Vagina (tissue), 2 donors: ENCODE data around the gene MYL7. TPM values are rescaled to one million over a fixed set of nuclear protein-coding genes. Genes with fewer than 3 reads are reported as not detected.
A peak's percentile ranks its signal among the peaks of the same experiment; 100 is the strongest.

Source experiments
- DNase-seq, 2 donors: peaks; one replicate each; pipeline ENCODE4 v3.0.0-alpha.2; 2017; ENCODE audit errors: extremely low spot score in 2 of 2
- H3K27ac ChIP-seq: fragments of 200-600 bp; sonication (generic); one replicate; pipeline ENCODE4 v1.5.1; 2019
- H3K27me3 ChIP-seq: fragments of 200-600 bp; sonication (generic); one replicate; pipeline ENCODE4 v1.5.1; 2019
- H3K36me3 ChIP-seq, 2 donors: fragments of 200-600 bp; sonication (generic); one replicate each; pipeline ENCODE4 v1.5.1; 2017 to 2019
- H3K4me1 ChIP-seq: fragments of 200-600 bp; sonication (generic); one replicate; pipeline ENCODE4 v1.5.1; 2019
- H3K4me3 ChIP-seq, 2 donors: fragments of 200-600 bp; sonication (generic); 1 replicate in 1 of 2; 2 replicates in 1 of 2; pipeline ENCODE4 v1.5.1; 2016 to 2019
- H3K9me3 ChIP-seq: fragments of 200-600 bp; sonication (generic); one replicate; pipeline ENCODE4 v1.5.1; 2019
- CTCF ChIP-seq, 3 experiments: fragments of 450-650 bp in 2 of 3; fragments of 200-600 bp in 1 of 3; sonication (generic) in 1 of 3; IDR thresholded peaks; one replicate each; pipeline ENCODE4 v1.5.1; 2017 to 2019; ENCODE audit warnings: antibody characterized with exemption in 3 of 3, mild to moderate bottlenecking in 2 of 3, moderate library complexity in 2 of 3
- POLR2A ChIP-seq, 2 donors: fragments of 450-650 bp; IDR thresholded peaks; one replicate each; pipeline ENCODE4 v1.6.1; 2017; ENCODE audit warnings: antibody characterized with exemption in 2 of 2, mild to moderate bottlenecking in 2 of 2, moderate library complexity in 2 of 2
- POLR2AphosphoS5 ChIP-seq, 2 donors: sonication (generic); formaldehyde crosslinking; IDR thresholded peaks; one replicate each; pipeline ENCODE4 v1.9.0; 2017; ENCODE audit warnings: antibody characterized with exemption in 2 of 2, mild to moderate bottlenecking in 2 of 2, low read depth in 1 of 2; ENCODE audit not compliant: insufficient read depth in 1 of 2
- intact Hi-C: fragments of 100-400 bp; cut with DNase I; formaldehyde crosslinking; loops from one replicate; pipeline ENCODE4 v1.15.1; 2023
- small RNA-seq: library from RNA; depleted of rRNA; stranded (forward); fragments of <200 nt; gene quantifications from one replicate; pipeline ENCODE3, GENCODE V24; 2016
- total RNA-seq: library from RNA; depleted of rRNA; stranded (reverse); fragments of >200 nt; gene quantifications from one replicate; pipeline ENCODE4 v1.2.3, GENCODE V29; 2016

MYL7 gene
- total RNA-seq, 1 donor from 2014 or later = not detected

- Histone ChIP-seq H3K4me1 (peaks cover 29% of the 10 kb centered on the region), H3K27me3 (no peaks in the 10 kb centered on the region), H3K9me3 (no peaks in the 10 kb centered on the region), H3K4me3 (no peak overlapping the region), H3K36me3 (no peaks in the 10 kb centered on the region), H3K27ac (peak overlapping the region; percentile 51)
- intact Hi-C loops = no loop called here
- no peak for TF ChIP-seq POLR2A (IDR thresholded peaks at IDR 0.05)
- no peak for TF ChIP-seq CTCF (IDR thresholded peaks at IDR 0.05)
- no peak for TF ChIP-seq POLR2AphosphoS5 (IDR thresholded peaks at IDR 0.05; ENCODE audit: insufficient read depth in 1 of 2, low read depth in 1 of 2)
- no peak for DNase-seq
Measured at GRCh38 chr7:44094365-44094764, 46.8 kb downstream of the MYL7 start.

GRCh38 chr7:44093102-44093641, 48.0 kb downstream of the MYL7 start:
- Histone ChIP-seq H3K27ac (peak overlapping the region; percentile 51), H3K27me3 (no peaks in the 10 kb centered on the region), H3K4me3 (no peak overlapping the region), H3K9me3 (no peaks in the 10 kb centered on the region), H3K4me1 (peaks cover 39% of the 10 kb centered on the region), H3K36me3 (no peaks in the 10 kb centered on the region)
- TF ChIP-seq POLR2AphosphoS5 (IDR thresholded peaks at IDR 0.05; ENCODE audit: insufficient read depth in 1 of 2, low read depth in 1 of 2) (no peak), POLR2A (IDR thresholded peaks at IDR 0.05) (no peak), CTCF (IDR thresholded peaks at IDR 0.05) (no peak)
- no peak for DNase-seq
- intact Hi-C loops = no loop called here

Small RNA genes within 50 kb of the gene (small RNA-seq; reads per million reads assigned to genes)
- gene RNA5SP230 = not detected

Other genes starting within 250 kb of the MYL7 start
- 21.1 TPM for gene URGCP, start 234.7 kb downstream of the MYL7 start, total RNA-seq
- 25.5 TPM for gene UBE2D4, start 214.9 kb downstream of the MYL7 start, total RNA-seq
- gene SPDYE1, start 143.4 kb downstream of the MYL7 start, total RNA-seq = not detected
- gene DBNL, start 96.6 kb downstream of the MYL7 start, total RNA-seq = 100 TPM
- gene PGAM2, start 75.8 kb downstream of the MYL7 start, total RNA-seq = not detected
- 31.4 TPM for gene POLM, start 58.8 kb downstream of the MYL7 start, total RNA-seq
- gene AEBP1, start 37.0 kb downstream of the MYL7 start, total RNA-seq = 321 TPM
- gene POLD2, start 17.8 kb downstream of the MYL7 start, total RNA-seq = 42.0 TPM
- gene GCK, start 48.1 kb upstream of the MYL7 start, total RNA-seq = 1.7 TPM
- gene YKT6, start 59.6 kb upstream of the MYL7 start, total RNA-seq = 47.6 TPM
- 3.2 TPM for gene CAMK2B, start 184.3 kb upstream of the MYL7 start, total RNA-seq